GM19463 (cell line): ENCODE measurements around the gene CDH13.

Experiments used
- ATAC-seq: cut with Tn5 transposase; IDR thresholded peaks from one replicate; pipeline ENCODE4 v1.9.1; 2021; ENCODE audit warnings: mild to moderate bottlenecking, moderate library complexity; ENCODE audit not compliant: unreplicated experiment

Gene CDH13

GRCh38 chr16:82735186-82735585 is 108.4 kb downstream of the CDH13 start:
- no peak for ATAC-seq

GRCh38 chr16:82735673-82736091 is 108.9 kb downstream of the CDH13 start:
- ATAC-seq, result no peak

GRCh38 chr16:82736224-82736623 is 109.5 kb downstream of the CDH13 start:
- no peak for ATAC-seq

GRCh38 chr16:82738699-82739098 is 111.9 kb downstream of the CDH13 start:
- ATAC-seq, result no peak

GRCh38 chr16:82741073-82741615 is 114.4 kb downstream of the CDH13 start:
- ATAC-seq, result no peak

- ATAC-seq, result no peak
These were observed 118.2 kb downstream of the CDH13 start for GRCh38 chr16:82744958-82745357.

- no peak for ATAC-seq
These were observed 121.3 kb downstream of the CDH13 start for GRCh38 chr16:82748026-82748425.

GRCh38 chr16:82750068-82750467 is 123.3 kb downstream of the CDH13 start:
- no peak for ATAC-seq

GRCh38 chr16:82751020-82751419 is 124.3 kb downstream of the CDH13 start:
- ATAC-seq, result no peak

- no peak for ATAC-seq
These were observed 125.4 kb downstream of the CDH13 start for GRCh38 chr16:82752172-82752571.

GRCh38 chr16:82753821-82754220 is 127.1 kb downstream of the CDH13 start:
- no peak for ATAC-seq

GRCh38 chr16:82754716-82755513 is 128.1 kb downstream of the CDH13 start:
- no peak for ATAC-seq

- ATAC-seq, result no peak
These were observed 129.0 kb downstream of the CDH13 start for GRCh38 chr16:82755570-82756282.

- no peak for ATAC-seq
These were observed 129.5 kb downstream of the CDH13 start for GRCh38 chr16:82756283-82756599.

- ATAC-seq, result no peak
These were observed 131.6 kb downstream of the CDH13 start for GRCh38 chr16:82758406-82758805.

- ATAC-seq, result no peak
These were observed 132.1 kb downstream of the CDH13 start for GRCh38 chr16:82758904-82759303.

GRCh38 chr16:82761236-82761635 is 134.5 kb downstream of the CDH13 start:
- ATAC-seq, result no peak

- ATAC-seq, result no peak
These were observed 135.1 kb downstream of the CDH13 start for GRCh38 chr16:82761858-82762257.

GRCh38 chr16:82763371-82763770 is 136.6 kb downstream of the CDH13 start:
- no peak for ATAC-seq

GRCh38 chr16:82767198-82767597 is 140.4 kb downstream of the CDH13 start:
- ATAC-seq, result no peak

- no peak for ATAC-seq
These were observed 141.0 kb downstream of the CDH13 start for GRCh38 chr16:82767808-82768207.

GRCh38 chr16:82769845-82770244 is 143.1 kb downstream of the CDH13 start:
- ATAC-seq, result no peak
